ENCODE results near the gene SOWAHA.

DNA sequence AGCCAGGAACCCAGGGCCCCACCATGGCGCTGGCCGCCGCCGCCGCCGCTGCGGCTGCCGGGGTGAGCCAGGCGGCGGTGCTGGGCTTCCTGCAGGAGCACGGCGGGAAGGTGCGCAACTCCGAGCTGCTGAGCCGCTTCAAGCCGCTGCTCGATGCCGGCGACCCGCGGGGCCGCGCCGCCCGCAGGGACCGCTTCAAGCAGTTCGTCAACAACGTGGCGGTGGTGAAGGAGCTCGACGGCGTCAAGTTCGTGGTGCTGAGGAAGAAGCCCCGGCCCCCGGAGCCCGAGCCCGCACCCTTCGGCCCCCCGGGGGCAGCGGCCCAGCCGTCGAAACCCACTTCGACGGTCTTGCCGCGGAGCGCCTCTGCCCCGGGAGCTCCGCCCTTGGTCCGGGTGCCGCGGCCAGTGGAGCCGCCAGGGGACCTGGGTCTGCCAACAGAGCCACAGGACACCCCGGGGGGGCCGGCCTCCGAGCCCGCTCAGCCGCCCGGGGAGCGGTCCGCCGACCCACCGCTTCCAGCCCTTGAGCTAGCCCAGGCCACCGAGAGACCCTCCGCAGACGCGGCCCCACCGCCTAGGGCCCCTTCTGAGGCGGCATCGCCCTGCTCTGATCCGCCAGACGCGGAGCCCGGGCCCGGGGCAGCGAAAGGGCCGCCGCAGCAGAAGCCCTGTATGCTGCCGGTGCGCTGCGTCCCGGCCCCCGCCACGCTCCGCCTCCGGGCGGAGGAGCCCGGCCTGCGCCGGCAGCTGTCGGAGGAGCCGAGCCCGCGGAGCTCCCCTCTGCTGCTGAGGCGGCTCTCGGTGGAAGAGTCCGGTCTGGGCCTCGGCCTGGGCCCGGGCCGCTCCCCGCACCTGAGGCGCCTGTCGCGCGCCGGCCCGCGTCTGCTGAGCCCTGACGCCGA, 749 bp downstream of the SOWAHA start:
- TF ChIP-seq, protein P1, sequence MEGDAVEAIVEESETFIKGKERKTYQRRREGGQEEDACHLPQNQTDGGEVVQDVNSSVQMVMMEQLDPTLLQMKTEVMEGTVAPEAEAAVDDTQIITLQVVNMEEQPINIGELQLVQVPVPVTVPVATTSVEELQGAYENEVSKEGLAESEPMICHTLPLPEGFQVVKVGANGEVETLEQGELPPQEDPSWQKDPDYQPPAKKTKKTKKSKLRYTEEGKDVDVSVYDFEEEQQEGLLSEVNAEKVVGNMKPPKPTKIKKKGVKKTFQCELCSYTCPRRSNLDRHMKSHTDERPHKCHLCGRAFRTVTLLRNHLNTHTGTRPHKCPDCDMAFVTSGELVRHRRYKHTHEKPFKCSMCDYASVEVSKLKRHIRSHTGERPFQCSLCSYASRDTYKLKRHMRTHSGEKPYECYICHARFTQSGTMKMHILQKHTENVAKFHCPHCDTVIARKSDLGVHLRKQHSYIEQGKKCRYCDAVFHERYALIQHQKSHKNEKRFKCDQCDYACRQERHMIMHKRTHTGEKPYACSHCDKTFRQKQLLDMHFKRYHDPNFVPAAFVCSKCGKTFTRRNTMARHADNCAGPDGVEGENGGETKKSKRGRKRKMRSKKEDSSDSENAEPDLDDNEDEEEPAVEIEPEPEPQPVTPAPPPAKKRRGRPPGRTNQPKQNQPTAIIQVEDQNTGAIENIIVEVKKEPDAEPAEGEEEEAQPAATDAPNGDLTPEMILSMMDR (IDR thresholded peaks at IDR 0.05; ENCODE audit: insufficient read depth, low read depth, low read length), result no peak
- TF ChIP-seq EZH2 (IDR thresholded peaks at IDR 0.05; ENCODE audit: insufficient read depth, low read length), result peak; percentile 74

Data from astrocyte (in vitro differentiated cells and primary cell).